Memory B cell (primary cell): Measurements from ENCODE around the gene KRTAP4-4.
"Not testable (repeated sequence)": the region's sequence is repeated elsewhere in the genome, so short reads cannot be mapped to it uniquely, and the experiment has no call there.

Experiments used
- ATAC-seq: fragments of 150-1000 bp; cut with Tn5 transposase; 2 replicates; pipeline ENCODE4 v1.10.0; 2021; ENCODE audit warnings: low read depth, mild to moderate bottlenecking, moderate library complexity
- DNase-seq, 2 donors: peaks; one replicate each; pipeline ENCODE4 v3.0.0; 2022; ENCODE audit warnings: low spot score in 2 of 2
- H3K27ac Mint-ChIP-seq: one replicate; pipeline ENCODE4 v1.8.0; 2022; ENCODE audit warnings: mild to moderate bottlenecking, moderate library complexity, mixed read lengths
- H3K27me3 Mint-ChIP-seq: one replicate; pipeline ENCODE4 v1.8.0; 2022; ENCODE audit warnings: mixed read lengths
- H3K36me3 Mint-ChIP-seq: one replicate; pipeline ENCODE4 v1.8.0; 2022; ENCODE audit warnings: mild to moderate bottlenecking, mixed read lengths
- H3K4me1 Mint-ChIP-seq: one replicate; pipeline ENCODE4 v1.8.0; 2022; ENCODE audit warnings: mixed read lengths
- H3K4me3 Mint-ChIP-seq: one replicate; pipeline ENCODE4 v1.8.0; 2022; ENCODE audit warnings: mild to moderate bottlenecking, moderate library complexity, mixed read lengths
- H3K9me3 Mint-ChIP-seq: one replicate; pipeline ENCODE4 v1.8.0; 2022; ENCODE audit warnings: mixed read lengths

The KRTAP4-4 gene

DNA sequence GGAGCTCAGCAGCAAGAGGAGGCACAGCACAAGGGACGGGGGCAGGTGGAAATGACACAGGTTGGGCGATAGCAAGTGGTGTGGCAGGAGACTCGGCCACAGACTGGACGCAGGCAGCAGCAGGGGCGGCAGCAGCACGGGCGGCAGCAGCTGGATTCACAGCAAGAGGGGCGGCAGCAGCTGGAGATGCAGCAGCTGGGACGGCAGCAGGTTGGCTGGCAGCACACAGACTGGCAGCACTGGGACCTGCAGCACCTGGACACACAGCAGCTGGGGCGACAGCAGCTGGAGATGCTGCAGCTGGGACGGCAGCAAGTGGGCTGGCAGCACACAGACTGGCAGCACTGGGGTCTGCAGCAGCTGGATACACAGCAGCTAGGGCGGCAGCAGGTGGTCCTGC is 20.7 kb downstream of the KRTAP4-4 start:
- H3K4me1 Mint-ChIP-seq, ATAC-seq, H3K27ac Mint-ChIP-seq, DNase-seq, H3K4me3 Mint-ChIP-seq: not testable (repeated sequence)
- H3K36me3 Mint-ChIP-seq, result peaks cover 17% of the 10 kb centered on the region
- peaks cover 26% of the 10 kb centered on the region for H3K9me3 Mint-ChIP-seq
- peaks cover 13% of the 10 kb centered on the region for H3K27me3 Mint-ChIP-seq

DNA sequence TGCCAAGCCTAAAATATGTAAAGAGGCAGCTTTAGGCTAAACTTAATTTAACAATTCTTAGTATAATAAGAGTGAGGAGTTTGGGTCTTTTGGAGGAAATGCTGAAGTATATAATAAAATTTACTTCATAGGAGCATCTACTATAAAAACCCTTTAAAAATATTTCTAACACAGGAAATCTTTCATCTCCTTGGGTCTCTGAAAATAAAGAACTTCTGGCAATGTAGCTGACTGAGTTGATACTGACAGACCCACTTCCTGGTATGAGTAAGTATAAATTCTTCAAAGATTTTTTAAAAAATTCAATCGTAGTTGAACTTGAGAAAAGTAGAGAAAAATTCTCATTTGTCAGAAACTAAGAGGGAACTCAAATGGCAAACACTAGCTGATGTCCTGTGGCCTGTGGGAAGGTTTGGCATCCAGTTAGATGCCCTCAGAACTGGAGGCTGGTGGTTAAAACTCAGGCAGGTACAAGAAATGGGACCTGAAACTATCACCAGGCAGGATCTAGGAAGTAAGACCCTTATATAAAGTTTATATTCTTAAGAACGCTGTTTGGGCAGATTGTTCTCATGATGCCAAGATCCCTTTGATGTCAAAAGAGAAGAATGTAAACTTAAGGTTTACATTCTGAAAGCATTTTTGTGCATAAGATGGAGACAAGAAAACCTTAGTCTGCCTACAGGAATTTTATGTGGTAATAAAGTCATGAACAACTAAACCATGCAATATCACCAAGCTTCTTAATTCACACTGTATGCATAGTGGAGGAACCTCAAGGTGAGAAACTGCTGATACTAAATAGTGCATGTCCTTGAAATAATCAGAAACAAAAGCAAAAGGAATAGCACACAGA is 26.4 kb downstream of the KRTAP4-4 start:
- no peak overlapping the region for H3K27ac Mint-ChIP-seq
- H3K9me3 Mint-ChIP-seq, result peaks cover 11% of the 10 kb centered on the region
- H3K36me3 Mint-ChIP-seq, result peaks cover 5% of the 10 kb centered on the region
- H3K27me3 Mint-ChIP-seq, result peaks cover 5% of the 10 kb centered on the region
- no peak for DNase-seq
- no peak for ATAC-seq
- H3K4me1 Mint-ChIP-seq, result peaks cover 9% of the 10 kb centered on the region
- H3K4me3 Mint-ChIP-seq, result no peak overlapping the region

DNA sequence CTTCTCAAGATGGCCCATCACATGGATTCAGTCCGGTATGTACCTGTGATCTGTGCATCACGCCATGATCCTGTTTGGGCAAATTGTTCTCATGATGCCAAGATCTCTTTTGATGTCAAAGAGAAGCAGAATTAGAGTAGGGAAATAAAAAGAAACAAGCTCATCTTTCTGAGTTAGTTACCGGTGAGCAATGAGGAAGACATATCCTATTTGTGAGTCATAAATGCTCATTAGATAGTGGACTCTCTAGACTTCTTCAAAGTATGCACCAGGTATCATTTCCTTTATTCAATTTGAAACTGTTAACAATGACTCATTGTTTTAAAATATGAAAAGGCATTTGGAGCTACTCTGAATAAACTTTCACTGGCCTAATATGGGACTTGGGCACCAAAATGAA is 28.6 kb downstream of the KRTAP4-4 start:
- Mint-ChIP-seq H3K36me3 (peaks cover under 1% of the 10 kb centered on the region), H3K27ac (no peak overlapping the region), H3K27me3 (peaks cover 1% of the 10 kb centered on the region), H3K4me3 (no peak overlapping the region), H3K9me3 (peaks cover 3% of the 10 kb centered on the region), H3K4me1 (peaks cover 9% of the 10 kb centered on the region)
- ATAC-seq (no peak), DNase-seq (no peak)

DNA sequence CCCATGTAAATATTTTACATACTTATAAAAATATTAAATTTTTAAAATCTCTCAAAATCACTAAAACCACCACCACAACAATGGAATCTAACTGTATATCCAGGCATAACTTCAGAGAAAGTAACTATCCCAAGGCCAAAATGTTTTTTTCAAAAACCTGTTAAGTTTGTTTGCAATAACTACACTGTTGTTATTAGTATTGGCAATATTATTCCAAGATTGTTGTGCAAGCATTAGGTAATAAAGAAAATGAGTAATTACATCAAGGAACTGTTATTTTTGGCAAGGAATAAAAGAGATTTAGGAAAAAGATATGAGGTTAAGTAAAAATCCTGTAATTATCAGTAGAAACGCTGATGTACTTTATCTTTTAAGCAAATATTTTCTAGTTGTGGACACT is 33.2 kb downstream of the KRTAP4-4 start:
- Mint-ChIP-seq H3K4me1 (peaks cover 15% of the 10 kb centered on the region), H3K9me3 (peaks cover 6% of the 10 kb centered on the region), H3K27me3 (peaks cover 6% of the 10 kb centered on the region), H3K4me3 (no peak overlapping the region), H3K27ac (no peak overlapping the region), H3K36me3 (no peaks in the 10 kb centered on the region)
- ATAC-seq (no peak), DNase-seq (no peak)

DNA sequence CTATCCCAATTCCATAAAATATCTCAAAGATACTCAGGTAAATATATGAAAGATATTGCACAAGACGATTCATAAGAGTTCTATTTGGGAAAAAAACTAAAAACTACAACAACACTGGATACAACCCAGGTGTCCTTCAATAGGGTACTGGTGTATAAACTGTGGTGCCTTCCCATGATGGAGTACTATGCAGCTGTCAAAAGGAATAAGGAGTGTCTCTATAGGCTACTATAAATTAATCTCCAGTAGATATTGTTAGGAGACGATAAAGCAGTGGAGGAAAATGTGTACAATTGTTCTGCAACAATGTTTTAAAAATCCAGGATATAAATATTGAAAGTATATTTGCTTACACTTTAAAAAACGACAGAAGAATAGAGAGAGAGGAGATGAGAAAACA is 34.1 kb downstream of the KRTAP4-4 start:
- DNase-seq, result no peak
- Mint-ChIP-seq H3K4me3 (no peak overlapping the region), H3K4me1 (peaks cover 11% of the 10 kb centered on the region), H3K27ac (no peak overlapping the region), H3K27me3 (peaks cover 5% of the 10 kb centered on the region), H3K36me3 (no peaks in the 10 kb centered on the region), H3K9me3 (peaks cover 6% of the 10 kb centered on the region)
- ATAC-seq, result no peak

DNA sequence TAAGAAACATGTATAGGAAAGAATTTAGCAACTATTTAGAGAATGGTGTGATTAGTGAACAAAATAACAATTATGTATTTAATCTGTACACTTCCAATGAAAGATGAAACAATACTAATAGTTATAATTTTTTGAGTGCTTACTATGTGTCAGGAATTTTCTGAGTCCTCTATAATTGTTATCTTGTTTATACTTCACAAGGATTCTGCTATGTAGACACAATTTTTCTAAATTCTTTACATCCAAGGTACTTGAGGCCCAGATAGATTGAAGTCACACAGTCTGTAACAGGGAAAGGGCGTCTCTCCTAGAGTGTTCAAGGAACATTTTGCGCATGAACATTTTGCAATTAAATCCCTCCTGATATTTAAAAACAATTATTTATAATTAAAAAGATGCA is 35.5 kb downstream of the KRTAP4-4 start:
- H3K27me3 Mint-ChIP-seq, result peaks cover 5% of the 10 kb centered on the region

DNA sequence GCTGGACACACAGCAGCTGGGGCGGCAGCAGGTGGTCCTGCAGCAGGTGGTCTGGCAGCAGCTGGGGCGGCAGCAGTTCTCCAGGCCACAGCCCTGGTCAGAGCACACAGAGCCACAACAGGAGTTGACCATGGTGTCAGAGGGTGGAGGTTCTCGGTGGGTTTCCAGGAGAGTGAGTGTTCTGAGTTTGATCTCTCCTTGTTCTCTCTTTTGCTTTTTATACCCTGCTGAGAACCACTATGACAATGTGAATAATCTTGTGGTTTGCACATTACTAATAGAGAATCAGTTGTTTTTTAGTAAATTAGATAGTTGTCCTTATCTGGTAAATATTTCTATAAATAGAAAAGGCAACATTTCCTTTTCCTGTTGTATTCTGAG is 36.6 kb downstream of the KRTAP4-4 start, which contains the start of gene KRTAP4-12:
KRTAP4-12 (minus strand) TSS at position 192 of the 381 bp plus-strand sequence; CDS start at position 132, 60 bp downstream.
- peak within 1 kb of the TSS; percentile 53 for H3K4me3 Mint-ChIP-seq
- DNase-seq, H3K36me3 Mint-ChIP-seq, H3K27me3 Mint-ChIP-seq, H3K9me3 Mint-ChIP-seq, ATAC-seq, H3K27ac Mint-ChIP-seq: not testable (repeated sequence)
- H3K4me1 Mint-ChIP-seq, result peaks cover 17% of the 10 kb centered on the region

More for the DNA sequence above, 35.5 kb downstream of the KRTAP4-4 start:
- Mint-ChIP-seq H3K4me3 (no peak overlapping the region), H3K36me3 (no peaks in the 10 kb centered on the region), H3K27ac (no peak overlapping the region), H3K9me3 (peaks cover 6% of the 10 kb centered on the region), H3K4me1 (peaks cover 14% of the 10 kb centered on the region)
- ATAC-seq (no peak), DNase-seq (no peak)

DNA sequence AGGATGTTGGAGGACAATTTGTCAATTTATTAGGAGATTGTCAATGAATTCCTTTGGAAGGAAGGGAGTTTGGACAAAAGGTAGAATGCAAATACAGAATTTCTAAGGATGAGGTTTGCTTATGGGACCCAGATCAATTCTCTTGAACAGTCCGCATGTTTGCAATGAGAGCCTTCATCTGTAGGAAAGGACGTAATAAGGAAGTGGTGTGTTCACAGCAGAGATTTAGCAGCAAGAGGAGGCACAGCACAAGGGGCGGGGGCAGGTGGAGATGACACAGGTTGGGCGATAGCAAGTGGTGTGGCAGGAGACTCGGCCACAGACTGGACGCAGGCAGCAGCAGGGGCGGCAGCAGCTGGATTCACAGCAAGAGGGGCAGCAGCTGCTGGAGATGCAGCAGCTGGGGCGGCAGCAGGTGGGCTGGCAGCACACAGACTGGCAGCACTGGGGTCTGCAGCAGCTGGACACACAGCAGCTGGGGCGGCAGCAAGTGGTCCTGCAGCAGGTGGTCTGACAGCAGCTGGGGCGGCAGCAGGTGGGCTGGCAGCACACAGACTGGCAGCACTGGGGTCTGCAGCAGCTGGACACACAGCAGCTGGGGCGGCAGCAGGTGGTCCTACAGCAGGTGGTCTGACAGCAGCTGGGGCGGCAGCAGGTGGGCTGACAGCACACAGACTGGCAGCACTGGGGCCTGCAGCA is 37.1 kb downstream of the KRTAP4-4 start:
- H3K4me3 Mint-ChIP-seq, result peak overlapping the region; percentile 53
- H3K27ac Mint-ChIP-seq, H3K36me3 Mint-ChIP-seq, ATAC-seq, H3K9me3 Mint-ChIP-seq, H3K27me3 Mint-ChIP-seq, DNase-seq: not testable (repeated sequence)
- H3K4me1 Mint-ChIP-seq, result peaks cover 17% of the 10 kb centered on the region

DNA sequence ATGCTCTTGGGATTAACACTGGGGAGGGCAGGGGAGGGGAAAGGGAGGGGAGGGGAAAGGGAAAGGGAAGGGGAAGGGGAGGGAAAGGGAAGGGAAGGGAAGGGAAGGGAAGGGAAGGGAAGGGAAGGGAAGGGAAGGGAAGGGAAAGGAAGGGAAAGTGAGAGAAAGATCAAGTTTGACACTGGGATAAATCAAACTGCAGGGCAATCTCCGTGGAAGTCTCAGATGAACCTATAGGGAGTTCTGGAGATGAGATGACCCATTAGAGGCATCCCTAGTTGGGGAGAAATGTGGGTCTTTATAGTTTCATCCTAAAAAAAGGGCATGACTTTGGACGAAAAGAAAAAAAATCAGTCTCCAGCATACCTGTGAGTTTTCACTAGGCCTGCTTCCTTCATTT is 38.8 kb downstream of the KRTAP4-4 start:
- Mint-ChIP-seq H3K4me1 (peaks cover 22% of the 10 kb centered on the region), H3K4me3 (no peak overlapping the region), H3K36me3 (peaks cover 2% of the 10 kb centered on the region), H3K9me3 (peaks cover 7% of the 10 kb centered on the region), H3K27me3 (peaks cover 12% of the 10 kb centered on the region), H3K27ac (no peak overlapping the region)
- ATAC-seq (no peak), DNase-seq (no peak)

DNA sequence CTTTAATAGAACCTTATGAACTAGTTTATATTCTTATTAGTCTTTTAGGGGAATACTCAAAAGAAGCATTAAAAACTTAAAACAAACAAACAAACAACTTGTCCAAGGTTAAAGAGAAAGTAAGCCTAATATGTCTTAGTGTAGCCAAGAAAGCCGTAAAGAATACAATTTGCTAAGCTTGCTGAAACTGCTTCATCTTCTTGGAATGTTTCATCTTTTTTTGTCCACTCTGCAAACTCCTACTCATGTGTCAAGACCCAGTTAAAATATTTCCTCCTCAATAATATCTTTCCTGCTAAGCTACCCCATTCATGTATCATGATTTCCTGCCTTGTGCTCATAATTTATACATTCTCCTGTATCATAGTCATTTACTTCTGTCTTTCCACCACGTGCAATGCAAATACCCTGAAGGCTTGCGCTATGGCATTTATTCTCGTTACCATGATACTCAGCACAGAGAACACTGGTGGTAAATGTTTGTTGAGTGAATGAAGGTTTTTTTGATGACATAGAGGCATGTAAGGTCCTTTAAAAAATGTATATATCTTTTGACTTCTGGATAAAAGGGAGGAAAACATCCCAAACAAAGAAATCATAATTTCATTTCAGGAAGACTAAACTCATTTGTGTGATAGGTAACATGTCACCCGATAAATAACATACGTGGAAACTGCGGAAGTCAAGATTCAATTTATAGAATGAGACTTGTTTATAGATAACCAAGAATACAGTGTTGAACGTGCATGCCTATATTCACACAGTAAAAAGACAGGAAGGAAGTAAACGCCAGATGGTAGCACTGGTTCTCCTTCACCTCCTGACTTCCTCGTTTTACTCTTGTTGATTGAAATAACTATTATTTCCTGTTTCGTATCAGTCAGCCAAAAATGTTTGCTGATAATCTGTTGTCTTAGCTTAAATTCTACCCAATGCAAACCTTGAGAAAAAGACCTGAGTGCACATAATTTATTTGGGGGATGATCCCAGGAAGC is 40.6 kb downstream of the KRTAP4-4 start:
- H3K9me3 Mint-ChIP-seq, H3K36me3 Mint-ChIP-seq: not testable (repeated sequence)
- DNase-seq (peak in 1 of 2 donors; percentile 16), ATAC-seq (peak; percentile 79)
- Mint-ChIP-seq H3K4me1 (peaks cover 29% of the 10 kb centered on the region), H3K27me3 (peaks cover 12% of the 10 kb centered on the region), H3K27ac (peak overlapping the region; percentile 87), H3K4me3 (peak overlapping the region; percentile 69)

DNA sequence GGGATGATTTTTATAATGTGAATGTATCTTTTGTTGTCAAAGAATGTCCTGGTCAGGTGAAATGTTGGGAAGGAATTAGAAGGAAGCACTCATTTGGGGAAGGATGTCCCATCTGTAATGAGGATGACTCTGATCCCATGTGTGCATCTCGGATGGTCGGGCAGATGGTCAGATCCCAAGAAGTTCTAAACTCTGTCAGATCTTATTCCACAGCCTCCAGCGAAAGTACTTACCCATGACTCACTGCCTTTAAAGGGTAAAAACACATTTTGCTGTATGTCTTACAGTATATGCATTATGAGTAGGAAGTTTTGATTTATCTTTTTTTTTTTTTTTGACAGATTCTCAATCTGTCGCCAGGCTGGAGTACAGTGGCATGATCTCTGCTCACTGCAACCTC is 41.8 kb downstream of the KRTAP4-4 start:
- H3K36me3 Mint-ChIP-seq, result peaks cover 2% of the 10 kb centered on the region
- no peak overlapping the region for H3K4me3 Mint-ChIP-seq
- ATAC-seq (no peak), DNase-seq (no peak)
- H3K27me3 Mint-ChIP-seq, result peaks cover 12% of the 10 kb centered on the region
- peaks cover 29% of the 10 kb centered on the region for H3K4me1 Mint-ChIP-seq
- no peak overlapping the region for H3K27ac Mint-ChIP-seq
- H3K9me3 Mint-ChIP-seq, result peaks cover 5% of the 10 kb centered on the region

DNA sequence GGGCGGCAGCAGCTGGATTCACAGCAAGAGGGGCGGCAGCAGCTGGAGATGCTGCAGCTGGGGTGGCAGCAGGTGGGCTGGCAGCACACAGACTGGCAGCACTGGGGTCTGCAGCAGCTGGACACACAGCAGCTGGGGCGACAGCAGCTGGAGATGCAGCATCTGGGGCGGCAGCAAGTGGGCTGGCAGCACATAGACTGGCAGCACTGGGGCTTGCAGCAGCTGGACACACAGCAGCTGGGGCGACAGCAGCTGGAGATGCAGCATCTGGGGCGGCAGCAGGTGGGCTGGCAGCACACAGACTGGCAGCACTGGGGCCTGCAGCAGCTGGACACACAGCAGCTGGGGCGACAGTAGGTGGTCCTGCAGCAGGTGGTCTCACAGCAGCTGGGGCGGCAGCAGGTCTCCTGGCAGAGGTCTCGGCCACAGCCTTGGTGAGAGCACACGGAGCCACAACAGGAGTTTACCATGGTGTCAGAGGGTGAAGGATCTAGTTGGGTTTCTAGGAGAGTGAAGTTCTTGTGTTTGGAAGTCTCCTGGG is 42.6 kb downstream of the KRTAP4-4 start, which contains the start of gene KRTAP4-11:
KRTAP4-11 (minus strand) TSS at position 528 of the 541 bp plus-strand sequence; CDS start at position 470, 58 bp downstream.
- not testable (repeated sequence) for ATAC-seq, H3K4me3 Mint-ChIP-seq, H3K36me3 Mint-ChIP-seq, DNase-seq, H3K9me3 Mint-ChIP-seq, H3K27me3 Mint-ChIP-seq
- peak within 1 kb of the TSS; percentile 29 for H3K27ac Mint-ChIP-seq
- peaks cover 24% of the 10 kb centered on the region for H3K4me1 Mint-ChIP-seq

DNA sequence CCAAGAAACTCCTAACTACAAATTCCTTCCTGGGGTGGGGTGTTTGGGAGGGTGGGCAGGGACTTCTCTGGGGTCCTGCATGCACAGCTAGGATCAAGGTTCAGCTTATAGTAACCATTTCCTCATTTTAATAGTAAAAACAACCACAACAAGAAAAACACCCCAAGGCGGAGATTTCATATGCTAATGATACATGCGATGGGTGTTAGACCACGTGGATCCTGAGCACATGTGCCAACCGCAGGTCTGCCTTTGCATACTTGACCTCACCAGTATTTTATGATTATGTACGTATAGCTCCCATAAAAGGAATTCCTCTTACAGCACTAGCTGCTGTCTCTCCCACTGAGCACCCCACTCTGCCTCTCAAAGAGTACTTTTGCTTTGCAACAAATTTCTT is 44.3 kb downstream of the KRTAP4-4 start:
- Mint-ChIP-seq H3K36me3 (peaks cover 3% of the 10 kb centered on the region), H3K27ac (no peak overlapping the region), H3K27me3 (peaks cover 7% of the 10 kb centered on the region), H3K4me1 (peaks cover 24% of the 10 kb centered on the region), H3K9me3 (peaks cover 4% of the 10 kb centered on the region), H3K4me3 (no peak overlapping the region)
- DNase-seq, result peak in 1 of 2 donors; percentile 15
- ATAC-seq, result peak; percentile 77
